HG03025 (cell line): Measurements from ENCODE around the gene EXOC4.

Experiments
- ATAC-seq: cut with Tn5 transposase; IDR thresholded peaks from one replicate; pipeline ENCODE4 v1.9.1; 2021; ENCODE audit warnings: mild to moderate bottlenecking, moderate library complexity; ENCODE audit not compliant: unreplicated experiment, low FRiP score

Gene EXOC4

DNA sequence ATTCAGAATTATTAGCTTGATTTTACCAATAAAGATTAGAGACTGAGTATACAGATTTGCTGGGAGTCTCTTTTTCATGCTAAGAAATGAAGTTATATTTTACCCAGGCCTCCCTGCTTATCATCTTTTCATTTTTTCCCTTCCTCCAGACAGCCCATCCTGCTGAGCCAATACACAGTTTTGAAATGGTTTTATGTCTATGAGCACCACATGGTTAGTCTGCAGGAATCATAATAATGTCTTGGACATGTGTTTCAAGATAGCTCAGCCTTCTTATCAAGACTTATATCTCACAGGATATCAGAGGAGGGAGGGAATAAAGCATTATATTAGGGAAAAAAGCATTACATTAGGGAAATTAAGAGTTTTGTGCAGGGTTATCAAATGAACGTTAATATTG, 157.1 kb downstream of the EXOC4 start:
- ATAC-seq, result no peak

DNA sequence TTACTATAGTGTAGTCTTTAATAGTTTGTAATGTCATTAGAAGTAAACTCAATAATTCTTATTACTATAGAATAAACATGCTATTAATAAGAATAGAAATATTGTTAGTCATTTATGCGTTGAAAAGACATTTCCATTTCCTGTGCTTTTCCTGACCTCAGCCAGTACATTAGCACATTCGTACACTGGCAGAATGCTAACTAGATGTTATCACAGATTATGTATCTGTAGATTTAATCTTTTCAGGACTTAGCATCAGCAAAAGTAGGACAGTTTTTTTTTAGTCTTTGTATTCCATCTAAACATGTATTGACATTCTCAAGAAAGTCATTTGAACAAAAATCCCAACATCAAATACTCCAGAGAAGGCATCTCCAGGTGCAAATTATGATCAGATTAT, 158.5 kb downstream of the EXOC4 start:
- ATAC-seq, result no peak

DNA sequence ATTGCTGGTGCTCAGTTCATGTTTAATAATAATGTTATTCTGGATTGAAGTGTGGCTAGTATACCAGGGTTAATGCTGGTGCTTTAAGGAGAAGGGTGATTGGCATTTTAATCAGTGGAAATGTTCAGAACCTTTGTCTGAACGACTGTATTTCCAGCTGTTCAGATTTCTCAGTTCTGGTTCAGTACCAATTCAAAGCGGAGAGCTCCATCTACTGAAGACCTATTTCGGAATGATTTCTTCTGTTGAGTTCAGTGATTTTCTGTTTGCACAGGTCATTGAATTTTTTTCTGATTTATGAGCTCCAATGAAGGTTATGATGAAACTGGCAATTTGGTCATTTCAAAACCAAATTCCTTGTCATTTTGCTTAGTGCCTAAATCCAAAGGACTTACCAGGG, 160.1 kb downstream of the EXOC4 start:
- no peak for ATAC-seq

DNA sequence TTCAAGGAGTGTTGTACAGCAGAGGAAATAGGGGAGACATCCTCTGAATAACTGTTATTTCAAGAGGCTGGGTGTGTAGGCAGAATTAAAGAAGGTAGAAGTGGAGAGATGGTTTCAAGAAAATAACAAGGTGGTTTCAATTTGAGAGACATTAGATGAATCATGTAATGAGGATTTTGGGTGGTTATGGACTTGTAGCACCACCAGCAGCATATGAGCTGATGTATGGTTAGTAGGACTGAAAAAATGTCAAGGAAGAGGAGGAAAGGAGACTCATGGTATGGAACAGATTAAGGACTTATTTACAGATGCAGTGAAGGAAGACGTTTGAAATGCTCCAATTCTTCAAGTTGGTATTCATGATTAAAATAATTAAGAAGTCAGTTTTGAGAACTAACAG, 166.2 kb downstream of the EXOC4 start:
- ATAC-seq, result no peak

DNA sequence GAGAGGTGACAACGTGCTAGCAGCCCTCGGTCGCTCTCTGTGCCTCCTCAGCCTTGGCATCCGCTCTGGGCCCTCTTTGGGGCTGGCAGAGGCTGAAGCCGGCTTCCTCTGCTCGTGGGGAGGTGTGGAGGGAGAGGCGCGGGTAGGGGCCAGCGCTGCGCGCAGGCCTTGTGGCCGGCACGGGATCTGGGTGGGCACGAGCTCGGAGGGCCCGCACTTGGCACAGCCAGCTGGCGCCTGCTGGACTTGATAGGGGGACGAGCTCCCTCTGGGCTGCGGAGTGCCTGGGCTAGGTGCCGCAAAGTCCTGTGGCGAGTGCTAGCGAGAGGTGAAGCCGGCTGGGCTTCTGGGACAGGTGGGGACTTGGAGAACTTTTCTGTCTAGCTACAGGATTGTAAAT, 170.7 kb downstream of the EXOC4 start:
- ATAC-seq, result no peak

DNA sequence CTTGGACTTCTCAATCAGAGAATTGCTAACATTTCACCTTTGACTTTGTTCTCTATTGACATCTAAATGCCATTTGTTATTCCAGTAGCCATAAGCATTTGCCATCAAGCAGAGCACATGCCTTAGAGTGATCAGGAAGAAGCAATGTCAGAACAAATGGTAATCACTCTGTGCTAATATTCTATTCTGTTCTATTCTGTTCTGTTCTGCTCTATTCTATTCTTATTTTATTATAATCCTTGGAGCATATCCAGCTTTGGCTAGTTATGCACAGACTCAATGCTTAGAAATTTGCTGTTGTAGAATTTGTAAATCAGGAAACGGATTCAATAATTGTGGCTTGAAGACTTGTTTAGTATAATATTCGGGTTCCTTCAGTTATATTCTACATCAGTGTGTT, 175.4 kb downstream of the EXOC4 start:
- ATAC-seq, result no peak

DNA sequence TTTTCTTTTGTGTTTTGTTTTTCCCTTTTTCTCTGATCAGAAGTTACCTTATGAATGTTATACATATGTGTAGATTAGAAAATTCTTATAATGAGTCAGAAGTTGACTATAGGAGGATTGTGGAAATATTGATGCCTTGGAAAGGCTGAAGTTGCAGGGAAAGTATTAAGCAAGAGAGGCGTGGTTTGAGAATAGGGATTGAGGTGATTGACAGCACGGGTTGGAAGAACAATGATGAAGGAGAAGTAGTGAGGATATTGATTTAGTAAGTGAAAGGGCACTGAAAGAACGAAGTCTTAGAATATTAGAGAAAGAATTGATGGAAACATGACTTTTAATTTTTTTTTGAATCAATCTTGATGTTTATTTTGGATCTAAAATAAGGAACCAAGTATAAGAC, 176.0 kb downstream of the EXOC4 start:
- no peak for ATAC-seq

DNA sequence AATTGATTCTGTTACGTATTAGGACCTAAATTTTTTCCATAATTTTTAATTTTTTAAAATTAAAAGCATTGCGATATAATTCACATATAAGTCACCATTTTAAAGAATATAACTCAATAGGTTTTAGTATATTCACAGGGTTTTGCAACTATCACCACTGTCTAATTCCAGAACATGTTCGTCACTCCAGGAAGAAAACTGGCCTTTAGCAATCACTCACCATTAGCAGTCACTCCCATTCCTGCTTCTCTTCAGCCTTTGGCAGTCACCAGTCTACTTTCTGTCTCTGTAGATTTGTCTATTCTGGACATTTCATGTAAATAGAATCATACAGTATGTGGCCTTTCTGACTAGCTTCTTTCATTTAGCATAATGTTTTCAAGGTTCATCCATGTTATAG, 176.5 kb downstream of the EXOC4 start:
- ATAC-seq, result no peak

DNA sequence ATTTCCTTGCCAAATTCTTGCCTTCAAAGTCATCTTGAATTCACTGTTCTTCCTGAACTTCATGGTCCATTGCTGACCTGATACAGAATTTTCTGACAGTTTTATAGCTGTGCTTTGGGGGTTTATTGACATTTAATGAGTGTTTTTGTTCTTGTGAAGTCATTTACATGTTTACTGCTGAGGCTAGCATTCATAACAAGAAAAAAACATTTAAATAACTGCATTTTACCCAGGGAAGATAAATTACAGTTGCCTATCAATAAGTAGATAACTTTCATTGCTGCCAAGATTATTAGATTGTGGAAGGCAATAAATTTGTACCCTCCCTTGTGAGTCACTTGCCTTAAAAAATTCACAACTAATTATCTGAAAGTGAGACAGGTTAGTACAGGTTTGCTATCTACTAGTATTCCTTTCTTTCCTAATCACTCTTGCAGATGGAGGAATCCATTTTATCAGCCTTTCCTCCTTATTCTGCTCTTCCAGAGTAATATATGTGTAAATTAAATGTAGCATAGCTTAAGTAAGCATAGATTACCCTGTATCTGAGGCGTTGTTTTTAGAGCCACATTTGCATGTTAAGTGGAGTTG, 178.4 kb downstream of the EXOC4 start:
- ATAC-seq, result no peak

DNA sequence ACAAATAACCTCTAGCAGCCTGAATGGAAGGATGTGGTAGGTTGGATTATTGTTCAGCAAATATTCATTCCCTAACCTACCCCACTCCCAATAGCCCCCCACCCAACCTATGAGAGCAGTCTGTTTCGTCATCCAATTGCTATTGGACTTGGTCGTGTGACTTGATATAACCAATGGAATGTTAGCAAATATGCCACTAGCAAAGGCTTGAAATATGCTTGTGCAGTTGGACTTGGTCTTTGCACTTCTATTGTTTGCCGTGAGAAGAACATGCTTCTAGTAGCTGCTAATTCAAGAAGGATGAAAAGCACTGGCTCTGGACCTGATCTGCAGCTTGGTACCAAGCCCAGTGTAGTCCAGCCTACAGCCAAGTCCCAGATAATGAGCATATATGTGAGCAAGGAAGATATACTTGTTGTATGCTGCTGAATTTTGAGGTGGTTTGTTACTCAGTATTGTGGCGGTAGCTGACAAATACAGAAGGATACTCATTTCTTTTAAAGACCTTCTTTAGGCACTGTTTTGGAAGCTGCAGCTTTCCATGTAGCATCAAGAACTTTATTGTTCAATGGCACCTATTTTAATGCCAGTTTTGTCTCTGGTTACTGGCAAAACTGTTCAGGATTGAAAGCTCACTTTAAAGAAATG, 180.4 kb downstream of the EXOC4 start:
- no peak for ATAC-seq

DNA sequence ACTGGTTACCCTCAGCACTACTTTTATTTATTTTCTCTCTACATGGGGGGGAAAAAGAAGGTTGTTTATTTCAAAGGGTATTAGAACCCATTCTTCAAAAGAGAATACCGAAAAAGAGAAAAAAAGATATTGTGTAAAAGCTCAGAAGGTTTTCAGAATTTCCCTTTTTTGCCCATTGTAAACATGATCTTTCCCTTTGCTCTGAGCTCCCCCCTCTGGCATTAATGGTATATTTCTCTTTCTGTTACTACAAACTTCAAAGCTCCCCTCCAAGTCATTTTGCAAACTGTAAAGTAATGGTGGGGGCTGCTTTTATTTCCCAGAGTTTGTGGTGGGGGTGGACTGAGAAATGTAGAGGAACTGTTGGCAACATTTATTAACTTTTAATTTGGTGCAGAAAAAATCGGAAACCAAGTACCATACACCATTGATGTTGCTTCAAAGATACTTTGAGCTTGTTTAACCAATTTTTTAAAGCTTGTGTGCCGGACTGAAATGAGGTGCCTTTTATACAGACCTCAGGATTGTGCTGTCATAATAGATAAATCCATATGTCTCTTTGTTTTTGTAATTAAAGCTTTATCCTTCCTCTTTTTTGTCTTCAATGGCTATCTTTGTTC, 181.5 kb downstream of the EXOC4 start:
- no peak for ATAC-seq

DNA sequence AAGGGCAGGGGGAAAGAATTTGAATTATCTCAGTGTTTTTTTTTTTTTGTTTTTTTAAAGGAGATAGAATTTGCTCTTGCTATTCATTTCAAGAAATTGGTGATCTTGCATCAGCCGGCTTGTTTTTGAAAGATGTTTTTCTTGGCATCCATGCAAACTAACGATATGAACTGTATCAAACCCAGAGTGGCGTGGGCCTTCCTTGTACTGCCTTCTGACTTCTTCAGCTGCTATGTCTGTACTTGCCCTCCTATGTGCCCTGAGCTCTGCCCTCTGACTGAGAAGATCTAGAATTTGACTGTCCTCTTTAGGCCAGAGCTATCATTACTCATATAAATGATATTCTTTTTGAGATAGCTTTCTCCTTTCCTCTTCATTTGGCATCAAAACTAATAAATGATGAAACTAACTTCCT, 183.1 kb downstream of the EXOC4 start:
- no peak for ATAC-seq

DNA sequence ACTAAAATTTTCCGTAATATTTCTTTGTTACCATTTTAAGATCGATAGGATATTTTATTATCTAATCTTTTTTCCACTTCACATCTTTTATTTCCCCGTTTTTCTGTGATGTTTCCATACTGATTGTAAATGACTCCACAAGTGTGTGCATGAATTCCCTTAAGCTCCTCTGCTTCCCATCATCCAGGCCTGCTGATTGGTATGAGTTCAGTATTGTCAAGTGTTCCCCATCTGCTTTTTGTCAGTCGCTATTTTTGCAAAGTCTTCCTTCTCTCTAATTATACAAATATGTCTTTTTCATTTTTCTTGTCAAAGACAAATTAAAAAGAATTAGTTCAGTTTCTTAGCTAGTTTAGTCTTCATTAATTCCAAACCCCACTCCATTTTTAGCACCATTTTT, 184.7 kb downstream of the EXOC4 start:
- ATAC-seq, result no peak

DNA sequence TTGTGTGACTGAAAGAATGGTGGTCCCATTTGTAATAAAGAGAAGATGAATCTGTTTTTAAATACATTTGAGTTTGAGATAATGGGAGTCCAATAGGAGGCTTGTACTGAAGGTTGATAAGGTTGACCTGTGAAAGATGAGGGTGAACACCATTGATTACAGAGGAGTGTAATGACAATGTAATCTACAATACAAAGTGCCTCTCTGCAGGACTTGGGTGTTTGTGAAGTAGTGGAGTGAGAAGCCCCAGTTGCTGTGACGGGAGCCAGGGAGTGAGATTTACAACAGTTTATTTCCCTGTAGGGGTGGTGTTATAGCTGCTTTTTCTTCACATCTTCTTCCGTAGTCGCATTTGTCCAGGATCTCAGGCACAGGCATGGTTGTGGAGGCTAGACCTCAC, 189.9 kb downstream of the EXOC4 start:
- no peak for ATAC-seq

DNA sequence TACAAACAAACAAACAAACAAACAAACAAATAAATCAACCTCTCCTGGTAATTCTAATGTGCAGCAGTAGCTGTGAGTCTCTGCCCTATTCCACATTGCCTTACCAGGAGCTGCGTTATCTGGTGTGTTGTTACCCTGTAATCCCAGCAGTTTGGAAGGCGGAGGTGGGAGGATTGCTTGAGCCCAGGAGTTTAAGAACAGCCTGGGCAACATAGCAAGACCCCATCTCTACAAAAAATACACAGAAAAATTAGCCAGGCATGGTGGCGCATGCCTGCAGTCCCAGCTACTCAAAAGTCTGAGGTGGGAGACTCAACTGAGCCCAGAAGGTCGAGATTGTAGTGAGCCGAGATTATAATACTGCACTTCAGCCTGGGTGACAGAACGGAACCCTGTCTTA, 192.7 kb downstream of the EXOC4 start:
- no peak for ATAC-seq

DNA sequence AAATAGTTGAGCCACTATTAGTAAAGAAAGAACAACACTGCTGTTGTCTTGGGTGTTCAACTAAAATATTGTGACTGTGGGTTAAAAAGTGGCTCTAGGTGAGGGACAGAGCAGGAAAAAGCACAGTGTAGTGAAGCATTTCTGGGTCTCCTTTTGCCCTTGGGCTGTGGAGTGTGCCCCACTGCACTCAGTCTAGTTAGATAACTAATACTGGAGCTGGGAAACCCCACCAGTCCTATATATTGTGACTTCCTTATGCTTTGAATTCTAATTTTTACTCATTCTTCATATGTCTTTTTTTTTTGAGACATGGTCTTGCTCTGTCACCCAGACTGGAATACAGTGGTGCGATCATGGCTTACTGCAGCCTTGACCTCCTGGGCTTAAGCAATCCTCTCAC, 195.1 kb downstream of the EXOC4 start:
- ATAC-seq, result no peak

DNA sequence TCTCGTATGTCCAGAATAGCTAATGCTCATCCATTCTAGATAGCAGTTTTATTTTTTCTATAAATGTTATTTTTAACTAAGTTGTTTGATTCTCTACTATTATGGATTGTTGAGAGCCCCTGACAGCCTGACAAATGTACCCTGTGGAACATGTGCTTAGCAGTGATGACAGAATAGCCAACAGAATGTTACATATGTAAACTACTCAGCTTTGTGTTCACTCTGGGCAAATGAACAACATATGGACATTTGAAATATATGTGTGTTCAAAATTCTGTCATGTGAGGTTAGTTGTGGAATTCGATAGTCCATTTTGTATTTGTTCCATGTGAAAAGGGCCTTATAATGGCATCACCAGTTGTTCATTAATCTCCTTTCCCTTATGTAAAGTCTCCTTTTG, 199.7 kb downstream of the EXOC4 start:
- ATAC-seq, result no peak

DNA sequence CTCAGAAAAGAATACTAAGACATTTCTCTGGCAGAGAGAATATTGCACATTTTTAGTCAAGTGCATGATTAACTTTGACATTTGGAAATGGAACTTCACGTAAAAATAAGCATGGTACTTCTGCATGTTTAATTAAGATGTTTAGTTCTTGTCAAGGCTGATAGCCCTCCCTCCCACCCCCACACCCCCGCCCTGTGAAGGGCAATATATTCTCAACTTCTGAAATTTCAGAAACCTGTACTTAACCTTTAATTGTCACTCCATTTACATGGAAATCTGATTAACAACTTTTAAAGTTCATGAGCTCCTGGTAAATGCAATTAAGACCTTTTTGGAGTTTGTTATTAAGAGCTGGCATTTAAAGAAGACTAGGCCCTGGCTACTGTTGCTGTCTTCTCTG, 205.8 kb downstream of the EXOC4 start:
- no peak for ATAC-seq

DNA sequence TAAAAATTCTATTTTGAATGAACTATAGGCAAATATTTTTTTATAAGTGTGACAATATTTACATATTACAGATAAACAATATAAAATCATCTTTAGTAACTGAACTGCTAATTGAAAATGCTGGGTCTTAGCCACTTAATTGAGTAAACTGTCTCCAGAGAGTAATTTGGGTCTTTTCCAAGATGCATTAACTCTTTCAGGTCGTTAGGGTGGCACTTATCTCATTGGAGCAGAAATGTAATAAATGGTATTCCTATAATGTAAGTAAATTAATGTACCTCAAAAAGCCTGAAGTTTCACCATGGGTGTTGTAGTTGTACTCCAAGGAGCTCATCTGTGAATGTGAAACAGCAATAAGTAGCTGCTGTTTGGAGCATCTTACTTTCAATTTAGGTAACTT, 208.5 kb downstream of the EXOC4 start:
- no peak for ATAC-seq

DNA sequence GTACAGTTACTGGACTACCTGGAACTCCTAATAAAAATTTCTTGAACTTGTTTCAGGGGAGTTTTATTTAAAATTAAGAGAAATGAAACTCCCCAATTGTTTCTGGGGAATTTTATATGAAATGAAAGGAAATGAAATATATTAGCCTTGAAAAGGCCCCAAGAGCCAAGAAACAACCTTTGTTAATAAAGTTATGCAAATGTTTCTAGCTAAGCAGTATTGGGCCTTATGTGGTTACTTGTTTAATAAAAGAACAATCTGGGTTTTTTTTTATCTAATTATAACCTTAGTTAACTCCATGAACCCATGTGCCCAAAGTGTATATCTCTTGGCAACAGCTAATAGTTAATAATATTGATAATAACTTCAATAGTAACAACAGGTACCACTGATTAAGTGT, 222.8 kb downstream of the EXOC4 start:
- no peak for ATAC-seq

DNA sequence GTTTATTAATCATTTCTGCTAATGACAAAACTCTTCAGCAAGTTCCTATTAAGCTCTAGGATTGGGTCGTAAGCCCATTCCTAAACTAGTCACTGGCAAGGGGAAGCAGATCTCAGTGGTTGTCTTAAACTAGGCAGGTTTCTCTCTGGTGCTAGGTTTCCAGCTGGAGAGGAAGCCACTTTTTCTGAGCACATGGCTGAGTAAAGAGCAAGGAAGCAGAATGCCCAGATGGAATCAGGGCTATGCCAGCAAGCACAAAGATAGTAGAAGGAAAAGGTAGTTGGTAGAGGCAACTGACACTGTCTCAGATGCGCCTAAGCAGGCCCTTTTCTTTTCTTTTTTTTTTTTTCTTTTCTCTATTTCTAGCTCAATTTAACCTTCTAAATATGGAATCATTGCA, 224.9 kb downstream of the EXOC4 start:
- ATAC-seq, result no peak

DNA sequence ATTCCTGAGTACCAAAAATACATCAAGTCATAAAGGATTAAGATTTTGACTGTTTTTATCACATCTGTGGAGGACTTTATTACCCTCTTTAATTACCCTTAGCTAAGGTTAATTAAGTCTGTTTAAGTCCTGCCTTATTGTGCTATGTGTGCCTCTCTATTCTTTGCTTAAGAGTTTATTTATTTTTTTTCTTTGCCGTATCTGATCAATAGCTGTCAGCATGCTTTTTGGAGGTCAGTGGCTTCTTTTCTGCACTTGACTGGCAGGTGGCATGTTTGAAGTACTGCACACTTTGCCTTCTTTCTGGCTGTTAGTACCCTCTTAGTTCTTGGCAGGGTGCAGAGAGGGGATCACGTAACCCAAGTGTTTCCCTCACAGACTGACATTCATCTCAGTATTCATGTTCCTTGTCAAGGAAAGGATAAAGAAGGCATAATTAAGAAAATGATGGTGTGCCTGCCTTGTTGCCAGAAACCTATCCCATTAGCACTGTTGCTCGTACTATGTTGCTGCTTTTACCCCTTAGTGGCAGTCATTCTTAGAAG, 225.8 kb downstream of the EXOC4 start:
- ATAC-seq, result no peak
